GM12878 (cell line): Measurements from ENCODE around the gene KIRREL3. TPM values are rescaled to one million over a fixed set of nuclear protein-coding genes. Genes with fewer than 3 reads are reported as not detected.

Experiments used
- ATAC-seq: fragments of 200-7000 bp; cut with Tn5 transposase; 3 replicates; pipeline ENCODE4 v1.9.1; 2020; ENCODE audit warnings: mild to moderate bottlenecking, moderate library complexity
- BruUV-seq: library from RNA; stranded (reverse); fragments of 400-500 nt; replicated peaks from 2 replicates; lab custom pipeline; 2021; lab: Mats Ljungman, UMichigan
- CTCF ChIA-PET: fragments of 300-600 bp; sonication (Branson Sonifier 250); formaldehyde crosslinking; extraction: SDS; loops from one replicate; lab custom pipeline; 2021; ENCODE audit warnings: inconsistent platforms; lab: Yijun Ruan, JAX
- POLR2A ChIA-PET: fragments of 350-600 bp; formaldehyde crosslinking; extraction: SDS; loops from one replicate; lab custom pipeline; 2021; ENCODE audit warnings: inconsistent platforms; lab: Charles Lee
- RAD21 ChIA-PET: fragments of 300-600 bp; sonication (Branson Sonifier 250); formaldehyde crosslinking; loops from one replicate; lab custom pipeline; 2023; ENCODE audit warnings: antibody characterized with exemption; ENCODE audit not compliant: unreplicated experiment; lab: Charles Lee
- SMC1A ChIA-PET: fragments of 300-600 bp; sonication (Branson Sonifier 250); formaldehyde crosslinking; loops from one replicate; lab custom pipeline; 2023; ENCODE audit not compliant: unreplicated experiment, uncharacterized antibody; lab: Charles Lee
- DNase-seq: peaks from one replicate; pipeline ENCODE4 v3.0.0-alpha.2; 2011; ENCODE audit warnings: low read depth, low spot score
- FAIRE-seq: peaks from 3 replicates; lab custom pipeline; 2011; peaks lifted over from hg19 to GRCh38; lab: Jason Lieb, UNC
- H2AFZ ChIP-seq: 2 replicates; pipeline ENCODE4 v1.6.0; 2011; ENCODE audit warnings: low read depth, low read length, control low read depth; ENCODE audit not compliant: control insufficient read depth
- H3K27ac ChIP-seq: 2 replicates; pipeline ENCODE4 v1.5.1; 2011; ENCODE audit warnings: control low read depth; ENCODE audit not compliant: control insufficient read depth, insufficient read depth
- H3K27me3 ChIP-seq, 2 experiments: replicated peaks in 1 of 2; 2 replicates each; pipeline versions ENCODE4 v1.6.0 to v1.6.1; 2011; ENCODE audit warnings: low read length in 1 of 2; ENCODE audit not compliant: control insufficient read depth in 2 of 2, insufficient read depth in 2 of 2
- H3K36me3 ChIP-seq, 2 experiments: 2 replicates each; pipeline ENCODE4 v1.5.1; 2011; ENCODE audit warnings: low read length in 1 of 2; ENCODE audit not compliant: control insufficient read depth in 2 of 2, insufficient read depth in 2 of 2
- H3K4me1 ChIP-seq: 2 replicates; pipeline ENCODE4 v1.6.1; 2011; ENCODE audit warnings: mild to moderate bottlenecking, low read length, moderate library complexity, mixed read lengths; ENCODE audit not compliant: control insufficient read depth, insufficient read depth
- H3K4me2 ChIP-seq: 2 replicates; pipeline ENCODE4 v1.6.0; 2011; ENCODE audit warnings: control low read depth; ENCODE audit not compliant: control insufficient read depth, insufficient read depth
- H3K4me3 ChIP-seq: fragments of 200-600 bp; sonication (generic); 2 replicates; pipeline ENCODE4 v1.5.1; 2016
- H3K79me2 ChIP-seq: 2 replicates; pipeline ENCODE4 v1.6.0; 2011; ENCODE audit warnings: low read length; ENCODE audit not compliant: control insufficient read depth, insufficient read depth
- H3K9ac ChIP-seq: 2 replicates; pipeline ENCODE4 v1.8.0; 2011; ENCODE audit warnings: low read length, control low read depth, mixed read lengths; ENCODE audit not compliant: control insufficient read depth, insufficient read depth
- H3K9me3 ChIP-seq: replicated peaks from 3 replicates; pipeline ENCODE4 v1.5.1; 2011; ENCODE audit warnings: mild to moderate bottlenecking, low read length; ENCODE audit not compliant: control insufficient read depth, insufficient read depth
- H4K20me1 ChIP-seq: 2 replicates; pipeline ENCODE4 v1.6.0; 2011; ENCODE audit not compliant: control insufficient read depth, insufficient read depth
- CREM ChIP-seq: IDR thresholded peaks from 2 replicates; pipeline ENCODE4 v1.6.1; 2014; ENCODE audit warnings: antibody characterized with exemption, low read depth
- EED ChIP-seq: sonication (generic); IDR thresholded peaks from 2 replicates; pipeline ENCODE4 v1.6.1; 2016; ENCODE audit warnings: antibody characterized with exemption, low read depth
- ESRRA ChIP-seq: IDR thresholded peaks from 2 replicates; pipeline ENCODE4 v1.6.1; 2012; ENCODE audit warnings: mild to moderate bottlenecking, low read length, improper control_type of control experiment
- GABPA ChIP-seq: IDR thresholded peaks from 2 replicates; pipeline ENCODE4 v1.6.1; 2014; ENCODE audit warnings: antibody characterized with exemption, low read depth, mild to moderate bottlenecking, inconsistent platforms
- HCFC1 ChIP-seq: fragments of 150-350 bp; IDR thresholded peaks from 2 replicates; pipeline ENCODE4 v1.6.1; 2014; ENCODE audit warnings: low read length
- IKZF2 ChIP-seq, 2 experiments: fragments of 450-650 bp; IDR thresholded peaks; 2 replicates each; pipeline ENCODE4 v1.6.1; 2017; ENCODE audit warnings: mild to moderate bottlenecking in 2 of 2, moderate library complexity in 2 of 2
- KAT2A ChIP-seq: conservative IDR thresholded peaks from 2 replicates; pipeline ENCODE4 v1.6.1; 2011; ENCODE audit warnings: low read depth, low read length; ENCODE audit not compliant: control insufficient read depth
- MTA3 ChIP-seq: IDR thresholded peaks from 2 replicates; pipeline ENCODE4 v1.6.1; 2012; ENCODE audit warnings: low read length, inconsistent platforms, borderline replicate concordance
- MXI1 ChIP-seq: fragments of 150-350 bp; IDR thresholded peaks from 2 replicates; pipeline ENCODE4 v1.6.1; 2011; ENCODE audit warnings: low read depth, mild to moderate bottlenecking, inconsistent platforms, low read length, improper control_type of control experiment
- MYB ChIP-seq: fragments of 150-350 bp; IDR thresholded peaks from 2 replicates; pipeline ENCODE4 v1.6.1; 2014; ENCODE audit warnings: mild to moderate bottlenecking, low read depth, low read length, borderline replicate concordance
- RAD51 ChIP-seq: fragments of 450-650 bp; IDR thresholded peaks from 2 replicates; pipeline ENCODE4 v1.6.1; 2016; ENCODE audit warnings: moderate library complexity, mild to moderate bottlenecking, inconsistent platforms
- YY1 ChIP-seq: IDR thresholded peaks from 2 replicates; pipeline ENCODE4 v1.6.1; 2011; ENCODE audit warnings: low read depth, mild to moderate bottlenecking, low read length
- ZBTB33 ChIP-seq: fragments of 450-650 bp; IDR thresholded peaks from 2 replicates; pipeline ENCODE4 v1.6.1; 2017; ENCODE audit warnings: mild to moderate bottlenecking
- ZBTB4 ChIP-seq: fragments of 450-650 bp; formaldehyde crosslinking; IDR thresholded peaks from 2 replicates; pipeline ENCODE4 v1.4.0; 2022; ENCODE audit warnings: mild to moderate bottlenecking, moderate library complexity
- WGBS: methylation state at CpG from one replicate; pipeline ENCODE4 v1.1.6; 2016; ENCODE audit warnings: low lambda C conversion rate; ENCODE audit not compliant: insufficient replicate concordance, insufficient coverage; ENCODE audit errors: missing lambda C conversion rate; 5-methylcytosine and 5-hydroxymethylcytosine counted together
- in situ Hi-C: fragments of 300-500 bp; cut with MboI; formaldehyde crosslinking; loops from 9 replicates; pipeline ENCODE4 v1.14.3; 2018; ENCODE audit warnings: mixed read lengths
- intact Hi-C: fragments of 100-400 bp; cut with micrococcal nuclease; formaldehyde crosslinking; loops from one replicate; pipeline ENCODE4 v1.14.2; 2022; ENCODE audit not compliant: unreplicated experiment
- polyA plus RNA-seq, 11 experiments: library from polyadenylated mRNA; depleted of rRNA in 4 of 11; unstranded in 6 of 11; stranded (reverse) in 5 of 11; fragments of >200 nt; fragmentation: Nextera tagmentation in 4 of 11; fragmentation: Illumina TruSeq in 1 of 11; extraction: Ambion mirVana in 4 of 11; extraction: Trizol in 1 of 11; gene quantifications; 1 replicate in 1 of 11; 2 replicates in 10 of 11; pipeline versions ENCODE4 v1.2.1 to v1.2.3, GENCODE V29; 2011 to 2016; ENCODE audit warnings: inconsistent platforms in 2 of 11, missing spikeins in 2 of 11, low read depth in 1 of 11
- total RNA-seq, 4 experiments: library from RNA; depleted of rRNA in 3 of 4; stranded (reverse); fragments of >200 nt in 3 of 4; fragmentation: Illumina TruSeq in 1 of 4; extraction: Trizol in 1 of 4; gene quantifications; 2 replicates each; pipeline versions ENCODE4 v1.2.1 to v1.2.3, GENCODE V29; 2013 to 2021

KIRREL3 gene
- total and polyA plus RNA-seq, 10 of the 15 experiments (the other 5 are each of a cell fraction or from before 2014, with no cell fraction given) = under 0.01 TPM; not detected in 9

- RAD21 ChIA-PET = no interaction called here
- H3K9ac ChIP-seq = no peak overlapping the region
- no peaks in the 10 kb centered on the region for H3K9me3 ChIP-seq
- in situ Hi-C loops (no loop called here), intact Hi-C loops (no loop called here)
- SMC1A ChIA-PET = no interaction called here
- H4K20me1 ChIP-seq = no peaks in the 10 kb centered on the region
- H3K4me1 ChIP-seq = no peaks in the 10 kb centered on the region
- no peaks in the 10 kb centered on the region for H3K79me2 ChIP-seq
- ATAC-seq (no peak), FAIRE-seq (no peak), DNase-seq (no peak)
- CTCF ChIA-PET = no interaction called here
- no peaks in the 10 kb centered on the region for H3K36me3 ChIP-seq
- no peak for TF ChIP-seq MXI1
- TF ChIP-seq EED = no peak
- no peak for TF ChIP-seq RAD51
- no peak for TF ChIP-seq HCFC1
- no peak for TF ChIP-seq MTA3
- no peak for TF ChIP-seq IKZF2 (IDR thresholded peaks at IDR 0.05)
- TF ChIP-seq MYB = no peak
- TF ChIP-seq ESRRA = no peak
- no peak for TF ChIP-seq GABPA
- BruUV-seq = no TSS peak
- POLR2A ChIA-PET = no interaction called here
- peaks cover 0 to 1% of the 10 kb centered on the region in 2 experiments; a peak in 2 of 4 replicates for H3K27me3 ChIP-seq
- no peak overlapping the region for H2AFZ ChIP-seq
- no peak overlapping the region for H3K4me2 ChIP-seq
- H3K27ac ChIP-seq = no peak overlapping the region
- 23% methylated on average over 7 of the region's 7 CpGs for WGBS
- H3K4me3 ChIP-seq = no peak overlapping the region
These were observed 373.1 kb downstream of the KIRREL3 start for GRCh38 chr11:126627421-126627820.

DNA sequence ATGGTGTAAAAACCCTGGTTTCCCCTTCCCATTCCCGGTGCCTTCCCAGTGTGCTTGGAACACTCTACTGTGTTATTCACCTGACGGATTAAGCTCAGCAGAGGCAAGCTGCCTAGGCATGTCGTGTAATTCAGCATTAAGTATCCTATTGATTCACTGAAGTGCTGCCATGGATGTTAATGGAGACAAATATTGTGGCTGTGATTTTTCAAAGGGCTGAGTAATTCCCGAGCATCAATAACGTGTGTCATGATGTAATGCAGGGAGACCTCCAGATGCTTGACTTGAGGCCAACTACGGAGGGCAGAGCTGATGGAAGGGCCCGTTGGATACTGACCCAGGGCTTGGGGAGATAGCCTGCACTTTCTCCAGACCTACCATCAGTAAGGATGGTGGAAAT is 376.1 kb downstream of the KIRREL3 start:
- 5% methylated on average over 7 of the region's 7 CpGs for WGBS
- H3K36me3 ChIP-seq = no peaks in the 10 kb centered on the region
- intact Hi-C loops = no loop called here
- H2AFZ ChIP-seq = no peak overlapping the region
- H3K9ac ChIP-seq = no peak overlapping the region
- CTCF ChIA-PET = interaction anchor here (0.6 kb wide), 1 partner anchor 103 kb away, joined by 3 read pairs; no protein-coding TSS in a partner anchor
- SMC1A ChIA-PET = no interaction called here
- in situ Hi-C loops = no loop called here
- DNase-seq = no peak
- H3K27me3 ChIP-seq = peaks cover 0 to 1% of the 10 kb centered on the region in 2 experiments; a peak in 2 of 4 replicates
- RAD21 ChIA-PET = no interaction called here
- no peak for ATAC-seq
- H3K27ac ChIP-seq = no peak overlapping the region
- no peaks in the 10 kb centered on the region for H3K4me1 ChIP-seq
- H3K79me2 ChIP-seq = no peaks in the 10 kb centered on the region
- H3K9me3 ChIP-seq = no peaks in the 10 kb centered on the region
- POLR2A ChIA-PET = no interaction called here
- H4K20me1 ChIP-seq = no peaks in the 10 kb centered on the region
- no peak for FAIRE-seq
- no TSS peak for BruUV-seq
- no peak overlapping the region for H3K4me3 ChIP-seq
- no peak overlapping the region for H3K4me2 ChIP-seq
- TF ChIP-seq KAT2A = no peak
- TF ChIP-seq ZBTB4 = no peak
- TF ChIP-seq CREM = no peak
- TF ChIP-seq YY1 = no peak
- TF ChIP-seq ZBTB33 = no peak
